ENCODE data around the gene COL4A2.

GRCh38 chr13:110455444-110455843, 148.4 kb downstream of the COL4A2 start:
- no peak for TF ChIP-seq ZNF747 (tag by site-specific recombination; IDR thresholded peaks at IDR 0.05)
- TF ChIP-seq CTCF (tag by site-specific recombination; IDR thresholded peaks at IDR 0.05) = no peak
- no peak for TF ChIP-seq ZNF366 (tag by site-specific recombination; conservative IDR thresholded peaks at IDR 0.05)
- TF ChIP-seq ZNF596 (tag by site-specific recombination; IDR thresholded peaks at IDR 0.05) = no peak
- TF ChIP-seq ZNF837 (tag by site-specific recombination; IDR thresholded peaks at IDR 0.05) = no peak
- TF ChIP-seq PRDM10 (tag by site-specific recombination; IDR thresholded peaks at IDR 0.05) = no peak
- no peak for TF ChIP-seq BCL11B (tag by site-specific recombination; IDR thresholded peaks at IDR 0.05; ENCODE audit: low read depth)
- no peak for TF ChIP-seq ZNF624 (tag by site-specific recombination; IDR thresholded peaks at IDR 0.05)
